ENCODE measurements around the gene KRTAP12-1. TPM values are rescaled to one million over a fixed set of nuclear protein-coding genes. Genes with fewer than 3 reads are reported as not detected.

The KRTAP12-1 gene
- total RNA-seq, 1 experiment from 2014 or later, result not detected

- intact Hi-C loops (cut with micrococcal nuclease; ENCODE audit: unreplicated experiment), result no loop called here
- no peak for TF ChIP-seq CTCF (conservative IDR thresholded peaks at IDR 0.05)
- no peak for TF ChIP-seq EZH2 (IDR thresholded peaks at IDR 0.05; ENCODE audit: low read depth)
- BruUV-seq (replicated peaks), result no TSS peak
These were observed 25.1 kb downstream of the KRTAP12-1 start for GRCh38 chr21:44656868-44657267.

GRCh38 chr21:44654576-44655175, 27.3 kb downstream of the KRTAP12-1 start, which contains the start of gene KRTAP12-4:
KRTAP12-4 (minus strand) TSS chr21:44654659; CDS start chr21:44654614, 45 bp downstream.
- TF ChIP-seq CTCF (conservative IDR thresholded peaks at IDR 0.05), result no peak
- TF ChIP-seq EZH2 (IDR thresholded peaks at IDR 0.05; ENCODE audit: low read depth), result no peak
- no peaks in the 10 kb centered on the region for H3K4me1 ChIP-seq (replicated peaks; ENCODE audit: insufficient read depth)
- BruUV-seq (replicated peaks), result no TSS peak
- intact Hi-C loops (cut with micrococcal nuclease; ENCODE audit: unreplicated experiment), result no loop called here
- H3K9me3 ChIP-seq (ENCODE audit: insufficient read depth, low read depth), result no peaks in the 10 kb centered on the region
- no peak within 1 kb of the TSS for H3K4me2 ChIP-seq
- H3K4me3 ChIP-seq, result no peak within 1 kb of the TSS
- ChIA-PET CTCF (no interaction called here), POLR2A (ENCODE audit: unreplicated experiment) (no interaction called here)
- H4K20me1 ChIP-seq (ENCODE audit: insufficient read depth), result no peaks in the 10 kb centered on the region
- DNase-seq, result no peak
- H3K9me2 ChIP-seq (ENCODE audit: insufficient read depth), result no peaks in the 10 kb centered on the region
- H3K79me2 ChIP-seq (ENCODE audit: low read depth), result no peaks in the 10 kb centered on the region
- peaks cover 82% of the 10 kb centered on the region for H3K27me3 ChIP-seq (ENCODE audit: insufficient read depth, low read depth)
- H3F3A ChIP-seq (ENCODE audit: insufficient read depth, low read depth), result no peaks in the 10 kb centered on the region
- H3K36me3 ChIP-seq (ENCODE audit: low read depth), result no peaks in the 10 kb centered on the region
- H3K27ac ChIP-seq, result no peak within 1 kb of the TSS
- H2AFZ ChIP-seq, result no peak within 1 kb of the TSS

More at GRCh38 chr21:44656868-44657267, 25.1 kb downstream of the KRTAP12-1 start:
- Histone ChIP-seq H3K27me3 (ENCODE audit: insufficient read depth, low read depth) (peaks cover 70% of the 10 kb centered on the region), H3K79me2 (ENCODE audit: low read depth) (no peaks in the 10 kb centered on the region), H4K20me1 (ENCODE audit: insufficient read depth) (no peaks in the 10 kb centered on the region), H2AFZ (no peak overlapping the region), H3K36me3 (ENCODE audit: low read depth) (no peaks in the 10 kb centered on the region), H3K9me2 (ENCODE audit: insufficient read depth) (no peaks in the 10 kb centered on the region), H3K9me3 (ENCODE audit: insufficient read depth, low read depth) (no peaks in the 10 kb centered on the region), H3K27ac (no peak overlapping the region), H3K4me2 (no peak overlapping the region), H3K4me3 (no peak overlapping the region), H3K4me1 (replicated peaks; ENCODE audit: insufficient read depth) (no peaks in the 10 kb centered on the region), H3F3A (ENCODE audit: insufficient read depth, low read depth) (no peaks in the 10 kb centered on the region)
- ChIA-PET CTCF (no interaction called here), POLR2A (ENCODE audit: unreplicated experiment) (no interaction called here)
- DNase-seq, result no peak

- H4K20me1 ChIP-seq (ENCODE audit: insufficient read depth), result no peaks in the 10 kb centered on the region
- H3K4me3 ChIP-seq, result no peak overlapping the region
- peaks cover 83% of the 10 kb centered on the region for H3K27me3 ChIP-seq (ENCODE audit: insufficient read depth, low read depth)
- ChIA-PET CTCF (no interaction called here), POLR2A (ENCODE audit: unreplicated experiment) (no interaction called here)
- H3K79me2 ChIP-seq (ENCODE audit: low read depth), result no peaks in the 10 kb centered on the region
- H3K4me2 ChIP-seq, result no peak overlapping the region
- intact Hi-C loops (cut with micrococcal nuclease; ENCODE audit: unreplicated experiment), result no loop called here
- H3K9me2 ChIP-seq (ENCODE audit: insufficient read depth), result no peaks in the 10 kb centered on the region
- no peaks in the 10 kb centered on the region for H3F3A ChIP-seq (ENCODE audit: insufficient read depth, low read depth)
- H3K9me3 ChIP-seq (ENCODE audit: insufficient read depth, low read depth), result no peaks in the 10 kb centered on the region
- H2AFZ ChIP-seq, result no peak overlapping the region
- no peak overlapping the region for H3K27ac ChIP-seq
- DNase-seq, result no peak
- no peaks in the 10 kb centered on the region for H3K4me1 ChIP-seq (replicated peaks; ENCODE audit: insufficient read depth)
- no TSS peak for BruUV-seq (replicated peaks)
- no peaks in the 10 kb centered on the region for H3K36me3 ChIP-seq (ENCODE audit: low read depth)
- TF ChIP-seq EZH2 (IDR thresholded peaks at IDR 0.05; ENCODE audit: low read depth), result no peak
- no peak for TF ChIP-seq CTCF (conservative IDR thresholded peaks at IDR 0.05)
These were observed 28.0 kb downstream of the KRTAP12-1 start for GRCh38 chr21:44653656-44654575.
